Upper lobe of left lung (tissue), 4 donors: Measurements from ENCODE around the gene TBX15.

Experiments
- EP300 ChIP-seq, 4 donors: sonication (generic); formaldehyde crosslinking; IDR thresholded peaks; one replicate each; pipeline ENCODE4 v1.5.1; 2017; ENCODE audit warnings: antibody characterized with exemption in 4 of 4, control low read depth in 2 of 4
- POLR2A ChIP-seq, 4 donors: fragments of 450-650 bp; IDR thresholded peaks; one replicate each; pipeline ENCODE4 v1.5.1; 2016 to 2017; ENCODE audit warnings: antibody characterized with exemption in 4 of 4, mild to moderate bottlenecking in 2 of 4
- POLR2AphosphoS5 ChIP-seq, 2 donors: sonication (generic); formaldehyde crosslinking; IDR thresholded peaks; one replicate each; pipeline ENCODE4 v1.5.1; 2017; ENCODE audit warnings: antibody characterized with exemption in 2 of 2
- TF ChIP-seq, protein P1 (sequence below), 6 experiments: fragments of 450-650 bp in 4 of 6; fragments of 200-600 bp in 2 of 6; sonication (generic) in 2 of 6; IDR thresholded peaks; one replicate each; pipeline ENCODE4 v1.5.1; 2016 to 2019; ENCODE audit warnings: antibody characterized with exemption in 6 of 6

DNA sequence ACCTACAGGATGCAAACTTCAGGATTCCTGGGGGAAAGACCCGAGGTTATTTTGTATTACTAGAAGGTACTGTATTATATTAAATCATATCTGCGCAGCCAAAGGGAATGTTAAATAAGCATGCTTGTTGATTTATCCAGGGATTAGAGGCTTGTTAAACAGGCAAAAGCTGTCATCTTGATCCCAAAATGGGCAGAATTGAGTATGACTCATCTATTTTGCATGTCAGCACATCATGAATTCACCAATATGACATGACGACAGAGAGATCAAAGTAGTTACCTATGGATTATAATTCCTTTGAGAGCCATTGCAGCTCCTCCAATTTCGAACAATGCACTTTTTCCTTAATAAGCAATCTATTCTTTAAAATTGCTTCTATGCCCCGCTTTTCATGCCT, 66.1 kb downstream of the TBX15 start:
- TF ChIP-seq, protein P1, sequence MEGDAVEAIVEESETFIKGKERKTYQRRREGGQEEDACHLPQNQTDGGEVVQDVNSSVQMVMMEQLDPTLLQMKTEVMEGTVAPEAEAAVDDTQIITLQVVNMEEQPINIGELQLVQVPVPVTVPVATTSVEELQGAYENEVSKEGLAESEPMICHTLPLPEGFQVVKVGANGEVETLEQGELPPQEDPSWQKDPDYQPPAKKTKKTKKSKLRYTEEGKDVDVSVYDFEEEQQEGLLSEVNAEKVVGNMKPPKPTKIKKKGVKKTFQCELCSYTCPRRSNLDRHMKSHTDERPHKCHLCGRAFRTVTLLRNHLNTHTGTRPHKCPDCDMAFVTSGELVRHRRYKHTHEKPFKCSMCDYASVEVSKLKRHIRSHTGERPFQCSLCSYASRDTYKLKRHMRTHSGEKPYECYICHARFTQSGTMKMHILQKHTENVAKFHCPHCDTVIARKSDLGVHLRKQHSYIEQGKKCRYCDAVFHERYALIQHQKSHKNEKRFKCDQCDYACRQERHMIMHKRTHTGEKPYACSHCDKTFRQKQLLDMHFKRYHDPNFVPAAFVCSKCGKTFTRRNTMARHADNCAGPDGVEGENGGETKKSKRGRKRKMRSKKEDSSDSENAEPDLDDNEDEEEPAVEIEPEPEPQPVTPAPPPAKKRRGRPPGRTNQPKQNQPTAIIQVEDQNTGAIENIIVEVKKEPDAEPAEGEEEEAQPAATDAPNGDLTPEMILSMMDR (IDR thresholded peaks at IDR 0.05) = no peak
- TF ChIP-seq POLR2AphosphoS5 (IDR thresholded peaks at IDR 0.05) (no peak), EP300 (IDR thresholded peaks at IDR 0.05) (no peak), POLR2A (IDR thresholded peaks at IDR 0.05) (no peak)
